Measurements from ENCODE around the gene SNAP47.

The SNAP47 gene

GRCh38 chr1:227734546-227734855 is 734 bp upstream of the SNAP47 start:
- TF ChIP-seq CTCF (IDR thresholded peaks at IDR 0.05; ENCODE audit: unreplicated experiment in 3 of 3): no peak

GRCh38 chr1:227735539-227736285 is 477 bp downstream of the SNAP47 start:
- no peak for TF ChIP-seq CTCF (IDR thresholded peaks at IDR 0.05; ENCODE audit: unreplicated experiment in 3 of 3)
- Mint-ChIP-seq H3K9me3 (no peaks in the 10 kb centered on the region), H3K36me3 (ENCODE audit: low read depth) (no peaks in the 10 kb centered on the region), H3K27ac (peak overlapping the region in 2 of 3 experiments; percentile 67 to 81), H3K27me3 (ENCODE audit: low read depth) (no peaks in the 10 kb centered on the region), H3K4me3 (peak overlapping the region; percentile 94 to 99 (median 95)), H3K4me1 (peaks cover 10% of the 10 kb centered on the region)

More at GRCh38 chr1:227734546-227734855, 734 bp upstream of the SNAP47 start:
- Mint-ChIP-seq H3K9me3 (no peaks in the 10 kb centered on the region), H3K27ac (peak overlapping the region; percentile 37 to 65 (median 55)), H3K4me3 (peak overlapping the region; percentile 94 to 99 (median 95)), H3K27me3 (ENCODE audit: low read depth) (no peaks in the 10 kb centered on the region), H3K36me3 (ENCODE audit: low read depth) (no peaks in the 10 kb centered on the region), H3K4me1 (peaks cover 19% of the 10 kb centered on the region)

GRCh38 chr1:227736814-227737432 is 1.7 kb downstream of the SNAP47 start:
- H3K27ac Mint-ChIP-seq: no peak overlapping the region
- no peaks in the 10 kb centered on the region for H3K36me3 Mint-ChIP-seq (ENCODE audit: low read depth)
- no peaks in the 10 kb centered on the region for H3K27me3 Mint-ChIP-seq (ENCODE audit: low read depth)
- no peak for TF ChIP-seq CTCF (IDR thresholded peaks at IDR 0.05; ENCODE audit: unreplicated experiment in 3 of 3)
- no peaks in the 10 kb centered on the region for H3K9me3 Mint-ChIP-seq
- H3K4me3 Mint-ChIP-seq: peak overlapping the region; percentile 80 to 99 (median 81)
- peaks cover 10% of the 10 kb centered on the region for H3K4me1 Mint-ChIP-seq

GRCh38 chr1:227738820-227739219 is 3.6 kb downstream of the SNAP47 start:
- H3K4me3 Mint-ChIP-seq: peak overlapping the region in 1 of 3 experiments; percentile 63
- H3K4me1 Mint-ChIP-seq: peaks cover 10% of the 10 kb centered on the region
- no peaks in the 10 kb centered on the region for H3K27me3 Mint-ChIP-seq (ENCODE audit: low read depth)
- no peaks in the 10 kb centered on the region for H3K36me3 Mint-ChIP-seq (ENCODE audit: low read depth)
- no peak for TF ChIP-seq CTCF (IDR thresholded peaks at IDR 0.05; ENCODE audit: unreplicated experiment in 3 of 3)
- H3K9me3 Mint-ChIP-seq: no peaks in the 10 kb centered on the region
- H3K27ac Mint-ChIP-seq: no peak overlapping the region

- no peak overlapping the region for H3K4me3 Mint-ChIP-seq
- H3K36me3 Mint-ChIP-seq (ENCODE audit: low read depth): no peaks in the 10 kb centered on the region
- no peak overlapping the region for H3K27ac Mint-ChIP-seq
- no peaks in the 10 kb centered on the region for H3K27me3 Mint-ChIP-seq (ENCODE audit: low read depth)
- peaks cover 5% of the 10 kb centered on the region for H3K4me1 Mint-ChIP-seq
- H3K9me3 Mint-ChIP-seq: no peaks in the 10 kb centered on the region
- no peak for TF ChIP-seq CTCF (IDR thresholded peaks at IDR 0.05; ENCODE audit: unreplicated experiment in 3 of 3)
Observed at GRCh38 chr1:227739636-227740035, 4.4 kb downstream of the SNAP47 start.

Measured in nephron (organoid).